Posterior vena cava (tissue), 2 donors: ENCODE results near the gene IPCEF1. TPM values are rescaled to one million over a fixed set of nuclear protein-coding genes. Genes with fewer than 3 reads are reported as not detected.

Source experiments
- DNase-seq: peaks from one replicate; pipeline ENCODE4 v3.0.0-alpha.2; 2020; ENCODE audit warnings: low spot score
- intact Hi-C, 2 donors: fragments of 100-400 bp; cut with DNase I; formaldehyde crosslinking; loops; one replicate each; pipeline versions ENCODE4 v1.14.1 to v1.14.2; 2022 to 2023
- total RNA-seq, 2 donors: library from RNA; stranded (reverse); fragmentation: NEBNext Ultra II Directional; extraction: Animal tissue kit (Norgen Biotek cat#: 25700); gene quantifications; one replicate each; pipeline ENCODE4 v1.2.1, GENCODE V29; 2021
- donor health status: DM: yes; HTN: yes; CAD: no.
- donor health status: DM: yes; HTN: yes; CAD: no.

Gene IPCEF1
- total RNA-seq, 2 donors from 2014 or later: 3.7 to 4.0 TPM

GRCh38 chr6:154378518-154378917 is 21.9 kb upstream of the IPCEF1 start:
- intact Hi-C loops: no loop called here

DNA sequence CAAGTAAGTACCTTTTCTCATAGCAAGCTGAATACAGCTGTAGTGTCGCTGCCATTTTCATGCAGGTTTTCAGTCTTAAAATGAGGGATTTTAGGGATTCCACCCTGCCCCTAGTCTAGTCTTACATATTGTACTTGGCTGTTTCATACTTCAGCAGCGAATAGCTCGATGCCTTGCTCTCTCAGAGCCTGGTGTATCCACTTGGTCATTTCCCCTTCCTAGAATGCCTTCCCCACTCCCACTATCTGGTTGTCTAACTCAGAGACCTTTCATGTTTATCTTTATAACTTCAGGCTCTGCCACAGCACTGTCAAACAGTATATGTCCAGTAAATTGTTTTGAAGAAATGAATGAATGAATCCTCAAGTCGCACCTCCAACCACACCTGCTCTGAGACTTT is 21.1 kb upstream of the IPCEF1 start:
- intact Hi-C loops: no loop called here
- no peak for DNase-seq

More at GRCh38 chr6:154378518-154378917, 21.9 kb upstream of the IPCEF1 start:
- no peak for DNase-seq

- no peak for DNase-seq
- intact Hi-C loops: no loop called here
Observed at GRCh38 chr6:154373971-154374370, 17.4 kb upstream of the IPCEF1 start.

DNA sequence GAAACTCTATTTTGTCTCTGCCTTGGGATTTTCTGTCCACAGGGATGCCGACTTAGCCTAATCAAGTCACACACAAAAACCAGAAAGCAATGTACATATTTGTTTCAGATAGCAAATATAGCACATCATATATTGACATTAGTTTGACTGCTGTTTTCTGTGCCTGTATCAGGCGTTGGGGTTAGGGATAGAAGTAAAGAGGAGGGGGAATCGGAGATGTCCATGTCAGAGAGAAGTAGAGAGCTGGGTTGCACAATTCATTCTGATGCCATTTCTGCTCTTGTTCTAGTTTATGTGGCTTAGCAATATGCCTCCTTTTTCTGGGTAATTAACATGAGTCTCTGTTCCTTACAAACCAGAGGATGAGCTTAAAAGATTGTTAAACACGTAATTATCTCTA is 14.7 kb upstream of the IPCEF1 start:
- intact Hi-C loops: no loop called here
- DNase-seq: no peak

GRCh38 chr6:154370545-154370944 is 13.9 kb upstream of the IPCEF1 start:
- no peak for DNase-seq
- intact Hi-C loops: no loop called here

DNA sequence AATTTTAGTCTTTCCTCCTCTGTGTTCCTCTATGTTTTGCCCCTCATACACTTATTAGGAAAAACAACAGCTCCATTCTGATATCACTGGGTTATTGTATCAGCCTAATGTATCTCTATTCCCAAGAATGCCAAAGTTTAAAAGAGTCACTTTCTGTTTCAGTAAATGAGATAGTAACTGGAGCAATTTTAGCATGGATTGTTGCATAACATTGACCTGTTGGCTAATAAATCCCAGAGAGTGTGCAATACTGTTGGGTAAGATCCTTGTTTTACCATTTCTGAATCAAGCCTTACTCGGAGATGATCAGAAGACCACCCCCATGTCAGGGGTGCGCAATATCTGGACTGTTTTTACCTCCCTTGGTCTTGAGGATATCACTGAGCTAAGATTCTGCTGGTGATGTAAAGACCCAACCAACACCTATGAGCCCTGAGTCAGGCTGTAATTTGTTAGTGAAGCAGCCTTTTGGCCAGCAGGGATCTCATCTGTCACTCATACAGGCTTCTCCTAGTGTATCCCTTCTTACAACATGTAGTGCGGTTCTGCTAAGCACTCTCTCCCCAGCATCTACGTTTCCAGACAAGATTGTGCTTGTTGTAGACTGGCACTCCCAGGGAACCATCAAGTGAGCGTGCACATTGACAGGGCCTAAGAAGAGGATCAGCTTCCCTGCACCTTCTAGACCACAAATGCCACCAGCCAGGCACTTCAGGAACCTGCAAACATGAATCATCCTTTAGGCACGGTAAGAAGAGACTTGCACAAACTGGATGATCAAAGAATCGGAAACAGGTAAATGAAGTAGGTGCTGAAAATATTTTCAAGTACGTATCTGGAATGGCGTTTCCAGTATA is 11.5 kb upstream of the IPCEF1 start:
- intact Hi-C loops: no loop called here
- no peak for DNase-seq

- intact Hi-C loops: no loop called here
- DNase-seq: no peak
Observed at GRCh38 chr6:154367336-154367735, 10.7 kb upstream of the IPCEF1 start.

- no peak for DNase-seq
- intact Hi-C loops: no loop called here
Observed at GRCh38 chr6:154363821-154364220, 7.2 kb upstream of the IPCEF1 start.

DNA sequence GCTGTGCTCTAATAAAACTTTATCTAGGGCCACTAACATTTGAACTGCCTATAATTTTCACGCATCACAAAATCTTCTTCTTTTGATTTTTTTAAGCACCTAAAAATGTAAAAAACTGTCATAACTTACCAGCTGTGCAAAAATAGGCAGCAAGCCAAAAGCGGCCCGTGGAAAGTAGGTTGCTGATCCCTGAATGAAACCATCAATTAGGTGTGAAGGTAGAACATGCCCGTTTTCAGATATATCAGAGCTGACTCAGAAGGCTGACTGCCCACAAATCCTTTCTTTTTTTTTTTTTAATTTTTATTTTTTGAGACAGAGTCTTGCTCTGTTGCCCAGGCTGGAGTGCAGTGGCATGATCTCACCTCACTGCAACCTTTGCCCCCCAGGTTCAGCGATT is 4.9 kb upstream of the IPCEF1 start:
- DNase-seq: no peak
- intact Hi-C loops: no loop called here

DNA sequence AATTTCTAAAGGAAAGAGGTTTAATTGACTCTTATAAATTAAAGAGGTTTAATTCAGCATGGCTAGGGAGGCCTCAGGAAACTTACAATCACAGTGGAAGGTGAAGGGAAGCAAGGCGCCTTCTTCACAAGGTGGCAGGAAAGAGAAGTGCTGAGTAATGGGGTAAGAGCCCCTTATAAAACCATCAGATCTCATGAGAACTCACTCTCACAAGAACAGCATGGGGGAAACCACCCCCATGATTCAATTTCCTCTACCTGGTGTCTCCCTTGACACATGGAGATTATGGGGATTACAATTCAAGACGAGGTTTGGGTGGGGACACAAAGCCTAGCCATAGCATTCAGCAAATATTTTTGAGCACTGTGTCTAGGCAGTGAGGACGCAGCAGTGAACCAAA is 3.9 kb upstream of the IPCEF1 start:
- no peak for DNase-seq
- intact Hi-C loops: no loop called here

GRCh38 chr6:154359679-154360078 is 3.1 kb upstream of the IPCEF1 start:
- intact Hi-C loops: no loop called here
- DNase-seq: no peak

DNA sequence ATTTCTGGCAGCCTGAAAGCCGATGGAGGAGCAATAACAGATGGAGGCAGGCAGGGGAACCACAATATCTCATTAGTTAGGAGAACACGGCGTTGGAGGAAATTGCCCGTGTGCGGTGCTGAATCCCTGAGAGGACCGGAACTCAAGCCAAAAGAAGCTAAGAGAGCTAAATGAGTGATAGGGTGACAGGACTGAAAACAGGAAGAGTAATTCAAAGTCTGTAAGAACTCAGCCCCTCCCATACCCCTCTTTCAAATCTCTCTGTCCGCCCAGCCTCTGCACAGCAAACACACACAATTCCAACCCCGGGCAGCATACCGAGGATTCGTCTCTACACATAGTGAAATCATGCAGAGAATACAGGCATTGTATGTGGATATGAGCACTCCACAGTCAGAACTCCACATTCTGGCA is 2.6 kb upstream of the IPCEF1 start:
- intact Hi-C loops: no loop called here
- no peak for DNase-seq

DNA sequence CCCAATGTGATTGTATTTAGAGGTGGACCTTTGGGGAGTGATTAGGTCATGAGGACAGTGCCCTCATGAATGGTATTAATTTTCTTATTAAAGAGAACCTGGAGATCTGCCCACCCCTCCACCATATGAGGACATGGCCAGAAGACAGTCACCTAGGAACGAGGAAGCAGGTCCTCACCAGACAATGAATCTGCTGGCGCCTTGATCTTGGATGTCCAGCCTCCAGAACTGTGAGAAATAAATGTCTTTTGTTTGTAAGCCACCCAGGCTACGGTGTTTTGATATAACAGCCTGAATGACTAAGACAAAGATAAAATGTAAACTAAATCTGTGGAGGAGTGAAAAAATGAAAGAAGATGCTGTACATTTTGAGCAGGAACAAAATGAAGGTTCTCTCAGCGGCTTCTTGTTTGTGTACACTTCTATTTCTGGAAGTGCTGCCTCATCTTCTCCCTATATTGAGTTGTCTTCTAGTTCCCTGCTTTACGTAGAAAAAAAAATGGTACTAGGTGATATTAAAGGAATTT is 1.5 kb upstream of the IPCEF1 start:
- no peak for DNase-seq

GRCh38 chr6:154356113-154356512 is 490 bp downstream of the IPCEF1 start:
- intact Hi-C loops: no loop called here
- DNase-seq: no peak

More for the DNA sequence above, 1.5 kb upstream of the IPCEF1 start:
- intact Hi-C loops: no loop called here

GRCh38 chr6:154354265-154354777 is 2.3 kb downstream of the IPCEF1 start:
- intact Hi-C loops: no loop called here
- no peak for DNase-seq

DNA sequence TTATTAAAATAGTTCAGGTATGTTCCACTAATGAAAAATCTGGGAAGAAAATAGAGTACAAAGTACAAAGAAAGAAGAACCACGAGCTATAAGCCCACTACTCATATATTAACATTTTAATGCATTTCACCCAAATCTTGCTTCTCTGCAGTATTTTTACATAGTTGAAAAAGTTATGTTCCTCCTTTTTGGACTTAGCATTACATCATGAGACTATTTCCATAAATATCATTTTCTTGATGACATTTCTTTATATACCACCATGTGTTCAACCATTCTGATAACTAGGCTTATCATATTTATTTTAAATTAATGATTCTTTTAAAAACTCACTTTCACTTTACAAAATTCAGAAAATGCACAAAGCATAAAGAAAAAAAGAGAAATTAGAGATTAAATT is 3.0 kb downstream of the IPCEF1 start:
- intact Hi-C loops: no loop called here
- no peak for DNase-seq

DNA sequence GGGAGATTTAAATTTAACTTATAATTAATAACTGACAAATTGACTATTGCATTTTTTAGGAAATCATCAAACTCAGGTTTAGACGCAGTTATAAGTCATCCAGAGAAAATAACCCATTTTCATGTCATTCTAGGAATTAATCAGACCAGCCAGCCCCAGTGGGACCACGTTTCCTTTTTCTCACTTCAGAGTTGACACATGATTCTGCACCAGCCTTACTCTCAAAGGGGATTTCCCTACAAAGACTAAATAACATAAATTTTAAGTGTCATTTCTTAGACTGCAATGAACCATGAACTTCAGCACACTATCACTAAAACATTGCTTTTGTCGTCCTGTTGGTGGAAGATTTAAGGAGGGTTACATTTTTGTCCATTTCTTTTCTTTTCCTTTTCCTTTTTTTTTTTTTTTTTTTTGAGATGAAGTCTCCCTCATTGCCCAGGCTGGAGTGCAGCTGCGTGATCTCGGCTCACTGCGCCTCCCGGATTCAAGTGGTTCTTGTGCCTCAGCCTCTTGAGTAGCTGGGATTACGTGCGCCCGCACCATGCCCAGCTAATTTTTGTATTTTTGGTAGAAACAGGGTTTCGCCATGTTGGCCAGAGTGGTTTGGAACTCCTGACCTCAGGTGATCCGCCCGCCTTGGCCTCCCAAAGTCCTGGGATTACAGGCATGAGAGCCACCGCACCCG is 3.6 kb downstream of the IPCEF1 start:
- DNase-seq: no peak
- intact Hi-C loops: no loop called here

DNA sequence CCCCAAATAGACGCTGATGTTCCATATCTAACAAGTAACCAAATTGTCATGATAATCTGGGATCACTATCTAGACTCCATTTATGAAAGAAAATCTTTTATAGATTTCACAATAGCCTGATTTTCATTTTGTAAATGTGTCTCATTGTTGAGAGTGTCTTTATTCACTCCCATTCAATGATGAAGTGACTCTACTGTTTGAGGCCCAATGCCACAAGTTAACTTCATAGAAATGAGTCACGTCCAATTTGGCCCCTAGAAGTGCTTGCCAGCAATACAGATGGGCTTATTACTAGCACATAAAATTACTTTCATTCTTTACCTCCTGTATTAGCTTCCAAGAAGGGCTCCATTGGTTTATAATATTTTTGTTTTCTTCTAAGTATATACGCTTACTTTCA is 6.3 kb downstream of the IPCEF1 start:
- DNase-seq: no peak
- intact Hi-C loops: no loop called here

GRCh38 chr6:154347981-154348380 is 8.6 kb downstream of the IPCEF1 start:
- no peak for DNase-seq
- intact Hi-C loops: no loop called here

GRCh38 chr6:154345811-154346210 is 10.8 kb downstream of the IPCEF1 start:
- intact Hi-C loops: no loop called here
- no peak for DNase-seq
